Lower leg skin (tissue), 4 donors: ENCODE measurements around the gene YOD1. TPM values are rescaled to one million over a fixed set of nuclear protein-coding genes. Genes with fewer than 3 reads are reported as not detected.

Experiments
- DNase-seq, 2 donors: peaks; one replicate each; pipeline ENCODE4 v3.0.0-alpha.2; 2019; ENCODE audit warnings: low spot score in 2 of 2
- H3K4me3 ChIP-seq: fragments of 200-600 bp; sonication (generic); 2 replicates; pipeline ENCODE4 v1.5.1; 2017; ENCODE audit warnings: mild to moderate bottlenecking, low read depth; ENCODE audit not compliant: poor library complexity, severe bottlenecking
- CTCF ChIP-seq, 3 donors: fragments of 450-650 bp; IDR thresholded peaks; one replicate each; pipeline ENCODE4 v1.5.1; 2016; ENCODE audit warnings: antibody characterized with exemption in 3 of 3, mild to moderate bottlenecking in 3 of 3, moderate library complexity in 2 of 3
- POLR2A ChIP-seq, 2 donors: fragments of 450-650 bp; IDR thresholded peaks; one replicate each; pipeline ENCODE4 v1.6.1; 2016 to 2017; ENCODE audit warnings: antibody characterized with exemption in 2 of 2, mild to moderate bottlenecking in 1 of 2, moderate library complexity in 1 of 2
- WGBS, 2 donors: methylation state at CpG; one replicate each; pipeline ENCODE4 v1.1.5; 2018; 5-methylcytosine and 5-hydroxymethylcytosine counted together
- intact Hi-C: fragments of 100-400 bp; cut with DNase I; formaldehyde crosslinking; loops from one replicate; pipeline ENCODE4 v1.15.0; 2023; ENCODE audit warnings: low total_unique reads
- total RNA-seq, 4 donors: library from RNA; depleted of rRNA; stranded (reverse); fragments of >200 nt; gene quantifications; one replicate each; pipeline ENCODE4 v1.1.0, GENCODE V29; 2016

YOD1 gene
- total RNA-seq, 4 donors from 2014 or later = 47.5 to 91.8 (median 65.5) TPM

- no peak for DNase-seq
- H3K4me3 ChIP-seq = no peak overlapping the region
- TF ChIP-seq CTCF (IDR thresholded peaks at IDR 0.05) (no peak), POLR2A (IDR thresholded peaks at IDR 0.05) (no peak)
- intact Hi-C loops = no loop called here
- WGBS, 2 donors = 75 to 76% methylated on average over 5 of the region's 5 CpGs
These were observed 50.2 kb downstream of the YOD1 start for GRCh38 chr1:207000651-207001291.

- TF ChIP-seq POLR2A (IDR thresholded peaks at IDR 0.05) = no peak
- no peak for TF ChIP-seq CTCF (IDR thresholded peaks at IDR 0.05)
- DNase-seq = no peak
- 76 to 85% methylated on average over 2 of the region's 2 CpGs for WGBS, 2 donors
- no peak overlapping the region for H3K4me3 ChIP-seq
- intact Hi-C loops = no loop called here
These were observed 52.2 kb downstream of the YOD1 start for GRCh38 chr1:206998816-206999215.

Other genes starting within 250 kb of the YOD1 start
- gene IL20, start 185.6 kb downstream of the YOD1 start, total RNA-seq = not detected
- gene IL24, start 153.8 kb downstream of the YOD1 start, total RNA-seq = not detected
- gene FCMR, start 129.3 kb downstream of the YOD1 start, total RNA-seq = 1 to 10 TPM in 2 of 4 donors, under 1 TPM in 1, not detected in 1; 0.34 to 1.4 (median 1.3) TPM
- gene PIGR, start 104.7 kb downstream of the YOD1 start, total RNA-seq = 1 to 10 TPM in 2 of 4 donors, under 1 TPM in 1, not detected in 1; 0.55 to 4.7 (median 2.0) TPM
- not detected for gene FCAMR, start 80.7 kb downstream of the YOD1 start, total RNA-seq
- 100 to 1,000 TPM in 2 of 4 donors, 10 to 100 TPM in 2; 81.5 to 137 (median 110) TPM for gene C1orf116, start 18.5 kb downstream of the YOD1 start, total RNA-seq
- gene PFKFB2, start 2.1 kb upstream of the YOD1 start, total RNA-seq = 10 to 100 TPM; 12.6 to 22.6 (median 16.8) TPM
- gene C4BPB, start 37.7 kb upstream of the YOD1 start, total RNA-seq = not detected
- gene C4BPA, start 53.0 kb upstream of the YOD1 start, total RNA-seq = not detected